ENCODE results near the gene MPP3.

Gene MPP3

DNA sequence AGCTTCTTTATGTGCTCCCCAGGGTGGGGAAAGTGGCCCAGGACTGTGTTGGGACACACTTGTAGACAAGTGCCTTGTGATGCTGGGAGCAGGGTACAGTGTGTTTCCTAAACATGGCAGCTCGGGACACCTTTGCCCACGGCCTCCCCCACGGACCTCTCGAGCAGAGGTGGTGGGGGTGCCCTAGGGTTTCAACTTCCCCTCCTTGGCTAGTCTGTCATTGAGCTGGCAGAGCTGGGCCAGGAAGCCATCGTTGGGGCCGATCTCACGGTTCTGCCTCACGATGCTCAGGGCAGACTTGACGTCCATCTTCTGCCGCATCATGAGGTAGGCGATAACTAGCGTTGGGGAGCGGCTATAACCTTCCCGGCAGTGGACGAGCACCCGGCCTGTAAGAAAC is 63.5 kb downstream of the MPP3 start:
- TF ChIP-seq, protein P1, sequence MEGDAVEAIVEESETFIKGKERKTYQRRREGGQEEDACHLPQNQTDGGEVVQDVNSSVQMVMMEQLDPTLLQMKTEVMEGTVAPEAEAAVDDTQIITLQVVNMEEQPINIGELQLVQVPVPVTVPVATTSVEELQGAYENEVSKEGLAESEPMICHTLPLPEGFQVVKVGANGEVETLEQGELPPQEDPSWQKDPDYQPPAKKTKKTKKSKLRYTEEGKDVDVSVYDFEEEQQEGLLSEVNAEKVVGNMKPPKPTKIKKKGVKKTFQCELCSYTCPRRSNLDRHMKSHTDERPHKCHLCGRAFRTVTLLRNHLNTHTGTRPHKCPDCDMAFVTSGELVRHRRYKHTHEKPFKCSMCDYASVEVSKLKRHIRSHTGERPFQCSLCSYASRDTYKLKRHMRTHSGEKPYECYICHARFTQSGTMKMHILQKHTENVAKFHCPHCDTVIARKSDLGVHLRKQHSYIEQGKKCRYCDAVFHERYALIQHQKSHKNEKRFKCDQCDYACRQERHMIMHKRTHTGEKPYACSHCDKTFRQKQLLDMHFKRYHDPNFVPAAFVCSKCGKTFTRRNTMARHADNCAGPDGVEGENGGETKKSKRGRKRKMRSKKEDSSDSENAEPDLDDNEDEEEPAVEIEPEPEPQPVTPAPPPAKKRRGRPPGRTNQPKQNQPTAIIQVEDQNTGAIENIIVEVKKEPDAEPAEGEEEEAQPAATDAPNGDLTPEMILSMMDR (conservative IDR thresholded peaks at IDR 0.05; ENCODE audit: low read depth, low read length) = no peak
- Histone ChIP-seq H4K20me1 (ENCODE audit: insufficient read depth) (no peaks in the 10 kb centered on the region), H3K27ac (no peak overlapping the region), H3K79me2 (ENCODE audit: insufficient read depth, low read depth) (no peaks in the 10 kb centered on the region), H3K9ac (no peak overlapping the region), H3K27me3 (ENCODE audit: insufficient read depth, low read depth) (no peaks in the 10 kb centered on the region; the same call in 1 of the 2 replicates), H2AFZ (ENCODE audit: low read depth) (no peak overlapping the region), H3K4me3 (IDR thresholded peaks at IDR 0.05; ENCODE audit: insufficient read depth, low read depth, low read length) (no peak overlapping the region), H3K4me2 (no peak overlapping the region), H3K4me1 (ENCODE audit: low read depth, poor library complexity, severe bottlenecking) (no peaks in the 10 kb centered on the region), H3K36me3 (ENCODE audit: insufficient read depth) (no peaks in the 10 kb centered on the region)

DNA sequence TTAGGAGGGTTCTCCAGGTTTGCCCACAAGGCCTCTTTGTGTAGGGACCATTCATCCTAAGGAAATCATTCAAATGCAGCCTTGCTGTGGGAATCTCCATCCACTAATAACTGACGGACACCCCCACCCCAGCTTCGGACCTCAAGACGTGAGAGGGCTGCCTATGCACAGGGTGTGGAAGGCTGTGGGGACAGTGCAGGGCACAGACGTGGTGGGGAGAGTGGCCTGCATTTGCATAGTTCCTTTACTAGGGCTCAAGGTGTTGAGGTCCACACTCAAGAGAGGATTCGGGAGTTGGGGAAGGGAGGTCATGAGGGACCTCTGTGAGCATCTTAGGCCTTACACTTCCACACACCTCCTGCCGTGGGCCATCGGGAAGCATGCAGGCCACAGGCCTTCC is 64.0 kb downstream of the MPP3 start:
- TF ChIP-seq, protein P1 (conservative IDR thresholded peaks at IDR 0.05; ENCODE audit: low read depth, low read length) = no peak
- Histone ChIP-seq H3K36me3 (ENCODE audit: insufficient read depth) (no peaks in the 10 kb centered on the region), H3K27me3 (ENCODE audit: insufficient read depth, low read depth) (no peaks in the 10 kb centered on the region; the same call in 1 of the 2 replicates), H3K79me2 (ENCODE audit: insufficient read depth, low read depth) (no peaks in the 10 kb centered on the region), H3K27ac (no peak overlapping the region), H4K20me1 (ENCODE audit: insufficient read depth) (no peaks in the 10 kb centered on the region), H3K4me2 (no peak overlapping the region), H3K9ac (no peak overlapping the region), H3K4me1 (ENCODE audit: low read depth, poor library complexity, severe bottlenecking) (no peaks in the 10 kb centered on the region), H2AFZ (ENCODE audit: low read depth) (no peak overlapping the region), H3K4me3 (IDR thresholded peaks at IDR 0.05; ENCODE audit: insufficient read depth, low read depth, low read length) (no peak overlapping the region)

- H3K79me2 ChIP-seq (ENCODE audit: insufficient read depth, low read depth) = no peaks in the 10 kb centered on the region
- no peak overlapping the region for H2AFZ ChIP-seq (ENCODE audit: low read depth)
- H3K4me1 ChIP-seq (ENCODE audit: low read depth, poor library complexity, severe bottlenecking) = no peaks in the 10 kb centered on the region
- no peak overlapping the region for H3K4me2 ChIP-seq
- H3K36me3 ChIP-seq (ENCODE audit: insufficient read depth) = no peaks in the 10 kb centered on the region
- H3K4me3 ChIP-seq (IDR thresholded peaks at IDR 0.05; ENCODE audit: insufficient read depth, low read depth, low read length) = no peak overlapping the region
- no peak overlapping the region for H3K9ac ChIP-seq
- TF ChIP-seq, protein P1 (conservative IDR thresholded peaks at IDR 0.05; ENCODE audit: low read depth, low read length) = no peak
- no peak overlapping the region for H3K27ac ChIP-seq
- H3K27me3 ChIP-seq (ENCODE audit: insufficient read depth, low read depth) = no peaks in the 10 kb centered on the region; the same call in 1 of the 2 replicates
- H4K20me1 ChIP-seq (ENCODE audit: insufficient read depth) = no peaks in the 10 kb centered on the region
Measured at GRCh38 chr17:43768382-43768781, 64.6 kb downstream of the MPP3 start.

- no peak overlapping the region for H3K27ac ChIP-seq
- H3K4me2 ChIP-seq = no peak overlapping the region
- no peaks in the 10 kb centered on the region for H3K79me2 ChIP-seq (ENCODE audit: insufficient read depth, low read depth)
- no peak overlapping the region for H3K4me3 ChIP-seq (IDR thresholded peaks at IDR 0.05; ENCODE audit: insufficient read depth, low read depth, low read length)
- no peak overlapping the region for H2AFZ ChIP-seq (ENCODE audit: low read depth)
- H3K36me3 ChIP-seq (ENCODE audit: insufficient read depth) = no peaks in the 10 kb centered on the region
- H4K20me1 ChIP-seq (ENCODE audit: insufficient read depth) = no peaks in the 10 kb centered on the region
- no peaks in the 10 kb centered on the region for H3K4me1 ChIP-seq (ENCODE audit: low read depth, poor library complexity, severe bottlenecking)
- H3K9ac ChIP-seq = no peak overlapping the region
- no peaks in the 10 kb centered on the region; the same call in 1 of the 2 replicates for H3K27me3 ChIP-seq (ENCODE audit: insufficient read depth, low read depth)
- TF ChIP-seq, protein P1 (conservative IDR thresholded peaks at IDR 0.05; ENCODE audit: low read depth, low read length) = no peak
Measured at GRCh38 chr17:43767713-43768059, 65.3 kb downstream of the MPP3 start.
